Coronary artery (tissue), 2 donors: ENCODE data around the gene MAP3K14.
A peak's percentile ranks its signal among the peaks of the same experiment; 100 is the strongest.

Experiments used
- DNase-seq: peaks from one replicate; pipeline ENCODE4 v3.0.0-alpha.2; 2017; ENCODE audit warnings: low spot score
- H3K27ac ChIP-seq, 2 donors: fragments of 200-600 bp; sonication (generic); one replicate each; pipeline ENCODE4 v1.5.1; 2016 to 2019
- H3K4me3 ChIP-seq: fragments of 200-600 bp; sonication (generic); 2 replicates; pipeline ENCODE4 v1.5.1; 2016; ENCODE audit warnings: mild to moderate bottlenecking, moderate library complexity
- TF ChIP-seq, protein P1 (sequence below): fragments of 200-600 bp; sonication (generic); IDR thresholded peaks from one replicate; pipeline ENCODE4 v1.5.1; 2019; ENCODE audit warnings: antibody characterized with exemption

Gene MAP3K14

DNA sequence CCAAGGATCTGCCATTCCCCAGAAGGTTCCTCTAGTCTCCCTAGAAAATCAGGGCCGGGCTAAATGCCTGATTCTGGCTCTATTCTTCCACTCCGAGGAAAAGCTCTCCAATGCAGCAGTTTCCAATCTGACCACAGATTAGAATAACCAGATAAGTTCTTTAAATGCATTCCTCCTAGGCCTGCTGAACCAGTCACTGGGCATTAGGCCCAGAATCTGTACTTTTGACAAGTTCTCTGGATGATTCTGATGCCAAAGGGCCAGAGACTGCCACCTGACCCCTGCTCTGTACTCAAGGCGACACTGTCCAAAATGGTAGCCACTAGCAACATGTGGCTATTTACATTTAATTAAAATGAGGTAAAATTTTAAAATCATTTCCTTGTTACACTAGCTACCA lies 22.3 kb downstream of the MAP3K14 start:
- TF ChIP-seq, protein P1, sequence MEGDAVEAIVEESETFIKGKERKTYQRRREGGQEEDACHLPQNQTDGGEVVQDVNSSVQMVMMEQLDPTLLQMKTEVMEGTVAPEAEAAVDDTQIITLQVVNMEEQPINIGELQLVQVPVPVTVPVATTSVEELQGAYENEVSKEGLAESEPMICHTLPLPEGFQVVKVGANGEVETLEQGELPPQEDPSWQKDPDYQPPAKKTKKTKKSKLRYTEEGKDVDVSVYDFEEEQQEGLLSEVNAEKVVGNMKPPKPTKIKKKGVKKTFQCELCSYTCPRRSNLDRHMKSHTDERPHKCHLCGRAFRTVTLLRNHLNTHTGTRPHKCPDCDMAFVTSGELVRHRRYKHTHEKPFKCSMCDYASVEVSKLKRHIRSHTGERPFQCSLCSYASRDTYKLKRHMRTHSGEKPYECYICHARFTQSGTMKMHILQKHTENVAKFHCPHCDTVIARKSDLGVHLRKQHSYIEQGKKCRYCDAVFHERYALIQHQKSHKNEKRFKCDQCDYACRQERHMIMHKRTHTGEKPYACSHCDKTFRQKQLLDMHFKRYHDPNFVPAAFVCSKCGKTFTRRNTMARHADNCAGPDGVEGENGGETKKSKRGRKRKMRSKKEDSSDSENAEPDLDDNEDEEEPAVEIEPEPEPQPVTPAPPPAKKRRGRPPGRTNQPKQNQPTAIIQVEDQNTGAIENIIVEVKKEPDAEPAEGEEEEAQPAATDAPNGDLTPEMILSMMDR: no peak
- no peak for DNase-seq
- Histone ChIP-seq H3K4me3 (no peak overlapping the region), H3K27ac (peak overlapping the region; percentile 59 to 81)

DNA sequence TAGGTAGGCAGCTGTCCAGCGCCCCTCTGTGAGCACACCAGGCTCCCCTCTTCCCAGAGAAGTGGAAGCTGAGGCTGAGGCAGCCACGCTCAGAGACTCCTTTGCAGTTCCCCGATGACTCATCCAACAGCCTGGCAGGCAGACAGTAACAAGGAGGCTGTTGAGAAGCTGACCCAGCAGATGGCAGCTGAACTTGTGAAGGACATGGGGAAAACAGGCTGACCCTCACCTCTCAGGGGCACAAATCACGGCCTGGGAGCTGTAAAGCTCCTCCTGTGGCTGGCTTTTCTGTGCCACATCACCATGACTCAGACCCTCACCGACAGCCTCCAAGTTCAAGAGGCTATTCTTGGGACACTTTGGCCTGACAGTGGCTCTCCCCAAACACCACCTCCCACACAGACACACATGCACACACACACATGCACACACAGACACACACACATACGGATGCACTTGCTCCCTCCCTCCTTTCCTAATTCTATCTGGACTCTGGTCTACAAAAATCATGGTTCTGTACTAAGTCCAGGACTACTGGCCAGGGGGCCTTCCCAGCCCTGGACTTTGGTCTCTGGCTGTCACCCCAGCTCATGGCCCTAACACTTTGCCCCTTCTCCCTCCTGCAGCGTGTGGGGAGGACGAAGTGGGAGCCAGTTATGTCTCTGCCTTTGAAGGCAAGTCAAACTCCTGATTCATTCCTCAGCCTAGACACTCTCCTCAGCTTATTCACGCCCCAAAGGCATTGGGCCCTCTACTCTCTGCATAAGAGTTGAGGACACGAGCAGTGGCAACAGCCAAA lies 23.2 kb downstream of the MAP3K14 start:
- peak; percentile 90 for DNase-seq
- H3K27ac ChIP-seq: peak overlapping the region; percentile 59 to 81
- TF ChIP-seq, protein P1: no peak
- H3K4me3 ChIP-seq: peak overlapping the region; percentile 5

DNA sequence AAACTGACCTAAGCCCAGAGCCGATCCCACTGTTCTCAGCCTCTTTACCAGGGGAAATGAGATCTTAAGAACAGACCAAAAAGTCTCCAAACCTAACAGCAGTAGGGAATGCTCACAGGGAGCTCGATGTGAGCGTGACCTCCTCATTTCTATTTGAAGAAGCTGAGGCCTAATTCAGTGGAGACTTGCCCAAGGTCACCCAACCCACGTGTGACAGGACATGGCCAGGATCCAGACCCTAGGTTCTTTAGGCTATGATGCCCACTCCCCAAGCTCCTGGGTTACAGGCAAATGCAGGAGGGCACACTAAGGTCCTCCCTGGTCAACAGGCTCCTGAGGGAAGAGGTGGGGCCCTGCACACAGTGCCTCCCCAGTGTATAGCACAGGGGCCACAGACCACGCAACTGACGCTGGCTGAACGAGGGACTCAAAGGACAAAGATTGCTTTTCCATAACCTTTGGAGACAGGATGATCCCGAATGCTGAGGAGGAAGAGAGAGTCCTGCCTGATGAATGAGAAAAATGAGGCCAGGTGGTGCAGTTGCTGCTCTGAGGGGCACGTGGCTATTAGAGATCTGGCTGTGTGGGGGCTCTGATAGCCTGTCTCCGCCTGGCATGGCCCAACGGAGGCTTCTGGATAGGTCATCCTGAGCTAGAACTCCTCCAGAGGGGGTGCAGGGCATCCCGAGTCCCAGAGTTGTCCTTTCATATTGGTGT lies 24.0 kb downstream of the MAP3K14 start:
- peak overlapping the region; percentile 5 for H3K4me3 ChIP-seq
- peak overlapping the region; percentile 59 to 81 for H3K27ac ChIP-seq
- TF ChIP-seq, protein P1: no peak
- no peak for DNase-seq

DNA sequence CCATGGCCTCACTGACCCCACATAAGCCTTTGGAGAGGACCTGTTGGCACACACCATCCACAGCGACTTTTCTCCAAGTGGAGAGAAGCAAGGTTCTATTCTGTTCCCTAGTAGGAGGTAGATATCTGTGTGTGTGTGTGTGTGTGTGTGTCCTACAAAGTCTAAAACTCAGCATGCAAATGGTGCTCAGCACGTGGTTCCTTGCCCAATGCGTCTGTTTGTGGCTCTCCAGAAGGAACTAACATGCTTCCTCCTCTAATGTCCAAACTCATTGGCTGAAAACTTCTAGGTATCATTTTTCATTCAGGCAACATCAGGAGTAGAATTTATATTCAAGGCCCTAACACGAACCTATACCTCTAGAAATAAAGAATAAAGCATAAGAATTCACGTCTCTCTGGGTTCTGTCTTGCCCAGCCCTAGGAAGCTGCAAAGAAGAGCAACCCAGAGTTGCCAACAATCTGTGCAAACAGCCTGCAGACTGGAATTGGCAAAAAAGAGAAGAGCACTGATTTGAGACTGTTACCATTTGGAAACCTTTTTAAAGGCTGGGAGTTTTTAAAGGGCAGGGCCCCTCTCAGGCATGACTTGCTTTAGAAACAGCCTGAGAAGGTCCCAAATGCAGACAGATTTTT lies 25.5 kb downstream of the MAP3K14 start:
- no peak for DNase-seq
- Histone ChIP-seq H3K4me3 (no peak overlapping the region), H3K27ac (peak overlapping the region in 1 of 2 donors; percentile 44)
- TF ChIP-seq, protein P1: no peak

DNA sequence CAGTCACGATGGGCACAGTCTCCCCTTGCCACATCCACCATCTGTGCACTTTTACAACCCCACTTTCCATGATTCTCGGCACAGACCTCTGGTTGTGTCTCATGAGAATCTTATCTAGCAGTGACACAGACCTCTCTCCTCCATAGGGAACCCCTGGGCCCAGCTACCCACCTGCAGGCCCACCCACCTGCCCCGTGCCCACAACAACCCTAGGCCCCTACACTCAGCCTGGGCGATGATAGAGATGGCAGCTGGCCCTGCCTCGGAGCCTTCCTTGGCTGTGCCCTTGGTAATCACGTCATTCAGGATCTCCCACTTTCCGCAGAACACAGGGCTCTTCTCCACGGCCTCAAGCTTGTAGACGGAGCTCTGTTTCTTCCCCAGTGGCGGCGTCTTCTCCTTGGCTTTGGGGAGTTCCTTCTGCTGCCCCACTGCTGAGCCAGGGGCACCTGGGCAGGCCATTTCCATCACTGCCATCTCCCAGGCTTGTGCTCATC lies 26.5 kb downstream of the MAP3K14 start:
- TF ChIP-seq, protein P1: no peak
- Histone ChIP-seq H3K4me3 (no peak overlapping the region), H3K27ac (no peak overlapping the region)
- no peak for DNase-seq

DNA sequence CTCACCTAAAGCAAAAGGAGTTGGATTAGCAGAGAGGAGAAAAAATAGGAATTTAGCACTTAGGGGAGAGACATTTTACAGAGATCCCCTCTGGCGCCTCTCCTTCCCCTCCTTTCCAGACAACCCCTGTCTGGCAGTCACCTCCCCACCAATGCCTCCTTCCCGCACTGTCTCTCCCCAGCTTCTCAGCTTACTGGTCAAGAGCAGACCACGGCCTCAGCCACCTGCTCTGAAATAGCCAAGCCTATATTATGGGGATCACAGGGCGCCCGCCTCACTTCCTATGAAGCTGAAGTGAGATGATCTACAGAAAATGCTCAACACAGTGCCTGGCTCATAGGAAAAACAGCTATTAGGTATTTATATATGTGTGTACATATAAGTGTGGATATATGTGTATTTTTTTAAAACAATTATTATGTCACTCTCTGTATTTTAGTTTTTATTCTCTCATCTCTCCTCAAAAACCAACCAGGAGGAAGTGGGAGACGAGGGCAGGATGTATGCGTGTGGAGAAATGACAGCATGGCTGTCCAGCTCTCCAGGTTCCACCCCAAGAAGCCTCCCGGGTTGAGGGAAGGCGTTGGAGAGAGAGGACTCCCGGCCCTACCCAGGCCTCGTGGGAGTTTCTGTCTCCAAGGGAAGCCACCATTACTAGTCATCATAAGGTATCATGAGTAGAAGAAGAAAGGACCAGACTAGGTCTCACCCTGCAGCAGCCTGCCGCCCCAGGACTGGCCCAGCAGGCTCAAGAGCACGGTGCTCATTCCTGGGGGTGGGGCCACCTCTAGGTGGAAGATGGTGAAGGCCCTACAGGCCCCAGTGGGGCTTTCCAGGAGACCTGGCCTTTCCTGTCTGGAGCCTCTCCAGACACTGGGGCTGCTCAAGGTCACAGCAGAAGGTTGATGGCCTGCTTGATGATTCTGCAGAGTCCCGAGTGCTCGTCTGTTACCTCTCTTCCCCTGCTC lies 27.2 kb downstream of the MAP3K14 start:
- DNase-seq: no peak
- TF ChIP-seq, protein P1: no peak
- no peak overlapping the region for H3K27ac ChIP-seq
- H3K4me3 ChIP-seq: no peak overlapping the region
